Kidney (tissue), 14 donors: ENCODE results near the gene ALDH16A1. TPM values are rescaled to one million over a fixed set of nuclear protein-coding genes. Genes with fewer than 3 reads are reported as not detected.

Experiments
- DNase-seq, 5 donors: peaks; one replicate each; pipeline ENCODE4 v3.0.0-alpha.2; 2013 to 2020
- FAIRE-seq: peaks from 2 replicates; lab custom pipeline; 2012; peaks lifted over from hg19 to GRCh38; lab: Jason Lieb, UNC
- H3K27ac ChIP-seq, 2 donors: one replicate each; pipeline ENCODE4 v1.7.0; 2013; ENCODE audit warnings: low read depth in 2 of 2, low read length in 2 of 2, inconsistent platforms in 1 of 2
- H3K27me3 ChIP-seq: one replicate; pipeline ENCODE4 v1.7.1; 2013; ENCODE audit warnings: low read length, inconsistent platforms; ENCODE audit not compliant: control insufficient read depth, insufficient read depth
- H3K36me3 ChIP-seq, 3 donors: one replicate each; pipeline versions ENCODE4 v1.7.0 to v1.7.1; 2013; ENCODE audit warnings: low read length in 3 of 3, control low read depth in 1 of 3, inconsistent platforms in 1 of 3; ENCODE audit not compliant: insufficient read depth in 3 of 3, control insufficient read depth in 2 of 3
- H3K4me1 ChIP-seq, 3 donors: one replicate each; pipeline versions ENCODE4 v1.7.0 to v1.7.1; 2013; ENCODE audit warnings: low read length in 3 of 3, inconsistent platforms in 1 of 3, low read depth in 1 of 3; ENCODE audit not compliant: control insufficient read depth in 2 of 3, insufficient read depth in 2 of 3
- H3K4me3 ChIP-seq, 3 donors: one replicate each; pipeline versions ENCODE4 v1.7.0 to v1.8.1; 2013; ENCODE audit warnings: low read length in 3 of 3, control low read depth in 1 of 3, inconsistent platforms in 1 of 3
- H3K9ac ChIP-seq, 3 donors: one replicate each; pipeline versions ENCODE4 v1.7.0 to v1.7.1; 2013; ENCODE audit warnings: low read length in 3 of 3, control low read depth in 1 of 3, inconsistent platforms in 1 of 3
- H3K9me3 ChIP-seq, 3 donors: one replicate each; pipeline versions ENCODE4 v1.7.0 to v1.7.1; 2013; ENCODE audit warnings: low read length in 3 of 3, control low read depth in 1 of 3, inconsistent platforms in 1 of 3; ENCODE audit not compliant: control insufficient read depth in 2 of 3, insufficient read depth in 1 of 3
- CTCF ChIP-seq: IDR thresholded peaks from 3 replicates; pipeline ENCODE4 v1.5.1; 2012; ENCODE audit warnings: mild to moderate bottlenecking, moderate library complexity, borderline replicate concordance; ENCODE audit not compliant: insufficient read depth; ENCODE audit errors: extremely low read depth
- intact Hi-C: fragments of 100-400 bp; cut with DNase I; formaldehyde crosslinking; loops from one replicate; pipeline ENCODE4 v1.11.1; 2022
- polyA plus RNA-seq: library from polyadenylated mRNA; stranded (reverse); fragments of 350-450 nt; fragmentation: Illumina TruSeq; extraction: RNeasy Lipid Tissue Mini Kit (QIAGEN cat#74804); gene quantifications from one replicate; pipeline ENCODE4 v1.2.3, GENCODE V29; 2014; ENCODE audit warnings: low read depth, low replicate concordance; ENCODE audit not compliant: insufficient read depth
- total RNA-seq: library from RNA; stranded (reverse); fragmentation: NEBNext Ultra II Directional; extraction: Animal tissue kit (Norgen Biotek cat#: 25700); gene quantifications from one replicate; pipeline ENCODE4 v1.2.1, GENCODE V29; 2021
- donor health status: control.
- donor health status: control.
- donor health status: control.
- donor health status: control.
- donor health status: control.
- donor health status: DM: yes; HTN: yes; CAD: no.
- donor health status: Normal renal cell carcinoma (clear cell type).

ALDH16A1 gene
- total and polyA plus RNA-seq, 2 donors from 2014 or later = 26.8 to 31.8 TPM

- Histone ChIP-seq H3K36me3 (no peaks in the 10 kb centered on the region), H3K4me3 (no peak overlapping the region), H3K4me1 (no peaks in the 10 kb centered on the region), H3K9ac (no peak overlapping the region), H3K27ac (no peak overlapping the region), H3K9me3 (no peaks in the 10 kb centered on the region), H3K27me3 (peaks cover 63% of the 10 kb centered on the region)
- no peak for TF ChIP-seq CTCF
- DNase-seq (no peak), FAIRE-seq (no peak)
- intact Hi-C loops = loop anchor here (10.0 kb wide), 1 partner anchor 209 kb away; no protein-coding TSS in a partner anchor
These were observed 19.7 kb upstream of the ALDH16A1 start for GRCh38 chr19:49433240-49433901.

GRCh38 chr19:49434907-49435583 lies 18.0 kb upstream of the ALDH16A1 start:
- Histone ChIP-seq H3K9me3 (no peaks in the 10 kb centered on the region), H3K4me3 (no peak overlapping the region), H3K27me3 (peaks cover 67% of the 10 kb centered on the region), H3K9ac (no peak overlapping the region), H3K27ac (no peak overlapping the region), H3K36me3 (no peaks in the 10 kb centered on the region), H3K4me1 (no peaks in the 10 kb centered on the region)
- intact Hi-C loops = loop anchor here (10.0 kb wide), 1 partner anchor 210 kb away; no protein-coding TSS in a partner anchor
- TF ChIP-seq CTCF = no peak
- peak in 1 of 5 donors; percentile 51 for DNase-seq
- FAIRE-seq = no peak

- Histone ChIP-seq H3K27me3 (peaks cover 69% of the 10 kb centered on the region), H3K4me3 (no peak overlapping the region), H3K4me1 (no peaks in the 10 kb centered on the region), H3K27ac (no peak overlapping the region), H3K9me3 (no peaks in the 10 kb centered on the region), H3K9ac (no peak overlapping the region), H3K36me3 (no peaks in the 10 kb centered on the region)
- DNase-seq = no peak
- no peak for TF ChIP-seq CTCF
- intact Hi-C loops = loop anchor here (10.0 kb wide), 1 partner anchor 211 kb away; no protein-coding TSS in a partner anchor
- FAIRE-seq = no peak
These were observed 17.4 kb upstream of the ALDH16A1 start for GRCh38 chr19:49435670-49436069.
